Measurements from ENCODE around the gene UBE3D.

DNA sequence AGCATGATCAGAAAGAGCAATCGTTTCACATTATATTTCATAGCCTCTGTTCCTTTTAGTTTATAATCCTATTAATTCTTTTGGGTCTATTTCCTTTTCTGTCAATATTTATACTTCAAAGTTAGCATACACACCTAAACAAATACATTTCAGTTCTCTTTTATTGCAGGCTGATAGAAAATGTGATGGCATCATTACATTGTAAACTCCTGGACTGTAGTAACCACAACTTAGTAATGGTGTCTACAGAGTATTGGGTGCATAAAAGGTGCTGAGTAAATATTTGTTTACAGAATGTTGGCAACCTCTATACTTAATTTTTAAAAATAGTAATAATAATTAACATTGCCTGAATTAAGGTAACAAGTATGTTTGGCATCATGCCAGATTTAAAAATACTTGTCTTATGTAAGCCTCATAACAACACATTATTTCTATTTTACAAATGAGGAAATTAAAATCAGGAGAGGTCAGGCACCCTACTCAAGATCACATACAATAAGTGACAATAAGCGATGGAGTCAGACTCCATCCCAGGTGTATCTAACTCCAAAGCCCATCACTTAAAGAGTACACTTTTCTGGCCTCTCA, 195.0 kb downstream of the UBE3D start:
- TF ChIP-seq, protein P1, sequence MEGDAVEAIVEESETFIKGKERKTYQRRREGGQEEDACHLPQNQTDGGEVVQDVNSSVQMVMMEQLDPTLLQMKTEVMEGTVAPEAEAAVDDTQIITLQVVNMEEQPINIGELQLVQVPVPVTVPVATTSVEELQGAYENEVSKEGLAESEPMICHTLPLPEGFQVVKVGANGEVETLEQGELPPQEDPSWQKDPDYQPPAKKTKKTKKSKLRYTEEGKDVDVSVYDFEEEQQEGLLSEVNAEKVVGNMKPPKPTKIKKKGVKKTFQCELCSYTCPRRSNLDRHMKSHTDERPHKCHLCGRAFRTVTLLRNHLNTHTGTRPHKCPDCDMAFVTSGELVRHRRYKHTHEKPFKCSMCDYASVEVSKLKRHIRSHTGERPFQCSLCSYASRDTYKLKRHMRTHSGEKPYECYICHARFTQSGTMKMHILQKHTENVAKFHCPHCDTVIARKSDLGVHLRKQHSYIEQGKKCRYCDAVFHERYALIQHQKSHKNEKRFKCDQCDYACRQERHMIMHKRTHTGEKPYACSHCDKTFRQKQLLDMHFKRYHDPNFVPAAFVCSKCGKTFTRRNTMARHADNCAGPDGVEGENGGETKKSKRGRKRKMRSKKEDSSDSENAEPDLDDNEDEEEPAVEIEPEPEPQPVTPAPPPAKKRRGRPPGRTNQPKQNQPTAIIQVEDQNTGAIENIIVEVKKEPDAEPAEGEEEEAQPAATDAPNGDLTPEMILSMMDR (optimal IDR thresholded peaks at IDR 0.05 in 1 of 3, IDR thresholded peaks at IDR 0.05 in 1 of 3, conservative IDR thresholded peaks at IDR 0.05 in 1 of 3; ENCODE audit: extremely low read depth in 1 of 3, insufficient read depth in 2 of 3, low read length in 3 of 3), result no peak
- no peak for TF ChIP-seq EZH2 (IDR thresholded peaks at IDR 0.05; ENCODE audit: low read length)

Measured in keratinocyte (primary cell).